DND-41 (cell line): ENCODE results near the gene MAPK8IP1.

Source experiments
- CTCF ChIP-seq: IDR thresholded peaks from 2 replicates; pipeline ENCODE4 v1.5.1; 2012; ENCODE audit warnings: borderline replicate concordance, low read length, moderate library complexity, mild to moderate bottlenecking; ENCODE audit not compliant: poor library complexity, severe bottlenecking; ENCODE audit errors: extremely low read depth
- EZH2 ChIP-seq: IDR thresholded peaks from 3 replicates; pipeline ENCODE4 v1.6.1; 2012; ENCODE audit warnings: borderline replicate concordance, low read depth, mild to moderate bottlenecking, moderate library complexity, low read length, inconsistent platforms; ENCODE audit not compliant: severe bottlenecking

- TF ChIP-seq CTCF: no peak
- no peak for TF ChIP-seq EZH2
These were observed 62.4 kb downstream of the MAPK8IP1 start for GRCh38 chr11:45947885-45948284.
